HG03159 (cell line): ENCODE data around the gene HDAC8.
"Not testable (repeated sequence)": the region's sequence is repeated elsewhere in the genome, so short reads cannot be mapped to it uniquely, and the experiment has no call there.

Source experiments
- ATAC-seq: cut with Tn5 transposase; IDR thresholded peaks from one replicate; pipeline ENCODE4 v1.9.1; 2021; ENCODE audit warnings: mild to moderate bottlenecking, moderate library complexity; ENCODE audit not compliant: unreplicated experiment

HDAC8 gene

GRCh38 chrX:72461766-72462165 is 110.9 kb downstream of the HDAC8 start:
- no peak for ATAC-seq

GRCh38 chrX:72461288-72461687 is 111.4 kb downstream of the HDAC8 start:
- no peak for ATAC-seq

GRCh38 chrX:72460715-72461114 is 111.9 kb downstream of the HDAC8 start:
- no peak for ATAC-seq

GRCh38 chrX:72449034-72449433 is 123.6 kb downstream of the HDAC8 start:
- not testable (repeated sequence) for ATAC-seq

GRCh38 chrX:72440764-72441163 is 131.9 kb downstream of the HDAC8 start:
- ATAC-seq, result not testable (repeated sequence)

GRCh38 chrX:72436010-72436409 is 136.6 kb downstream of the HDAC8 start:
- no peak for ATAC-seq

- no peak for ATAC-seq
These were observed 142.2 kb downstream of the HDAC8 start for GRCh38 chrX:72430405-72430968.

- ATAC-seq, result no peak
These were observed 150.8 kb downstream of the HDAC8 start for GRCh38 chrX:72421797-72422196.

- no peak for ATAC-seq
These were observed 162.7 kb downstream of the HDAC8 start for GRCh38 chrX:72409993-72410392.

GRCh38 chrX:72408885-72409284 is 163.8 kb downstream of the HDAC8 start:
- peak; percentile 61 for ATAC-seq

GRCh38 chrX:72405136-72405535 is 167.5 kb downstream of the HDAC8 start:
- ATAC-seq, result not testable (repeated sequence)

GRCh38 chrX:72402614-72403013 is 170.0 kb downstream of the HDAC8 start:
- no peak for ATAC-seq

- no peak for ATAC-seq
These were observed 172.8 kb downstream of the HDAC8 start for GRCh38 chrX:72399816-72400215.

GRCh38 chrX:72396117-72396516 is 176.5 kb downstream of the HDAC8 start:
- no peak for ATAC-seq

GRCh38 chrX:72395237-72395636 is 177.4 kb downstream of the HDAC8 start:
- no peak for ATAC-seq

- ATAC-seq, result no peak
These were observed 178.0 kb downstream of the HDAC8 start for GRCh38 chrX:72394518-72395170.

- no peak for ATAC-seq
These were observed 178.7 kb downstream of the HDAC8 start for GRCh38 chrX:72393836-72394517.

- ATAC-seq, result no peak
These were observed 179.5 kb downstream of the HDAC8 start for GRCh38 chrX:72392816-72393800.

- no peak for ATAC-seq
These were observed 180.6 kb downstream of the HDAC8 start for GRCh38 chrX:72392042-72392441.

GRCh38 chrX:72387247-72387646 is 185.4 kb downstream of the HDAC8 start:
- no peak for ATAC-seq

GRCh38 chrX:72382202-72382595 is 190.4 kb downstream of the HDAC8 start:
- no peak for ATAC-seq
